H9 (cell line): ENCODE data around the gene MOB3B. TPM values are rescaled to one million over a fixed set of nuclear protein-coding genes. Genes with fewer than 3 reads are reported as not detected.

Experiments used
- DNase-seq: peaks from one replicate; pipeline ENCODE4 v3.0.0-alpha.2; 2017
- H2AFZ ChIP-seq: one replicate; pipeline ENCODE4 v1.6.1; 2013; ENCODE audit warnings: mild to moderate bottlenecking, low read length, control low read depth, moderate library complexity
- H2AK5ac ChIP-seq: 2 replicates; pipeline ENCODE4 v1.6.1; 2013; ENCODE audit warnings: low read length, control low read depth, mixed read lengths; ENCODE audit not compliant: insufficient read length
- H2BK120ac ChIP-seq: one replicate; pipeline ENCODE4 v1.6.1; 2013; ENCODE audit warnings: low read depth, mild to moderate bottlenecking, low read length, control low read depth, inconsistent platforms; ENCODE audit not compliant: poor library complexity, severe bottlenecking
- H2BK12ac ChIP-seq: 2 replicates; pipeline ENCODE4 v1.6.1; 2013; ENCODE audit warnings: low read length, control low read depth, mixed read lengths, low read depth; ENCODE audit not compliant: insufficient read length
- H2BK15ac ChIP-seq: 2 replicates; pipeline ENCODE4 v1.6.1; 2013; ENCODE audit warnings: low read depth, low read length, control low read depth
- H2BK20ac ChIP-seq: one replicate; pipeline ENCODE4 v1.6.1; 2013; ENCODE audit warnings: low read depth, mild to moderate bottlenecking, low read length, control low read depth, inconsistent platforms; ENCODE audit not compliant: poor library complexity, severe bottlenecking
- H2BK5ac ChIP-seq: 2 replicates; pipeline ENCODE4 v1.6.1; 2013; ENCODE audit warnings: low read length, control low read depth, mixed read lengths; ENCODE audit not compliant: insufficient read length
- H3K14ac ChIP-seq: 2 replicates; pipeline ENCODE4 v1.6.1; 2013; ENCODE audit warnings: low read length, control low read depth; ENCODE audit not compliant: insufficient read depth
- H3K18ac ChIP-seq: 2 replicates; pipeline ENCODE4 v1.6.1; 2013; ENCODE audit warnings: low read depth, mild to moderate bottlenecking, mixed read lengths, low read length, control low read depth; ENCODE audit not compliant: insufficient read length
- H3K23ac ChIP-seq: 2 replicates; pipeline ENCODE4 v1.6.1; 2013; ENCODE audit warnings: low read length, control low read depth, mixed read lengths, low read depth; ENCODE audit not compliant: insufficient read length
- H3K23me2 ChIP-seq: 2 replicates; pipeline ENCODE4 v1.6.1; 2013; ENCODE audit warnings: low read depth, mild to moderate bottlenecking, mixed read lengths, low read length, control low read depth; ENCODE audit not compliant: insufficient read length, poor library complexity, severe bottlenecking
- H3K27ac ChIP-seq: 2 replicates; pipeline ENCODE4 v1.5.1; 2013; ENCODE audit warnings: low read length, control low read depth, mixed read lengths, low read depth; ENCODE audit not compliant: insufficient read length
- H3K27me3 ChIP-seq: 2 replicates; pipeline ENCODE4 v1.6.1; 2013; ENCODE audit warnings: low read length, control low read depth, inconsistent platforms; ENCODE audit not compliant: insufficient read depth
- H3K4ac ChIP-seq: 2 replicates; pipeline ENCODE4 v1.6.1; 2013; ENCODE audit warnings: low read depth, mild to moderate bottlenecking, control low read depth, inconsistent platforms, low read length, moderate library complexity
- H3K4me1 ChIP-seq: 2 replicates; pipeline ENCODE4 v1.6.1; 2013; ENCODE audit warnings: low read length, control low read depth, inconsistent platforms; ENCODE audit not compliant: insufficient read depth
- H3K4me2 ChIP-seq: 2 replicates; pipeline ENCODE4 v1.6.1; 2013; ENCODE audit warnings: low read length, control low read depth, mixed read lengths; ENCODE audit not compliant: insufficient read length, insufficient read depth
- H3K56ac ChIP-seq: 2 replicates; pipeline ENCODE4 v1.6.1; 2013; ENCODE audit warnings: low read depth, mild to moderate bottlenecking, mixed read lengths, low read length, control low read depth; ENCODE audit not compliant: insufficient read length
- H3K79me1 ChIP-seq: 2 replicates; pipeline ENCODE4 v1.6.1; 2013; ENCODE audit warnings: low read depth, mild to moderate bottlenecking, moderate library complexity, low read length, control low read depth, inconsistent platforms; ENCODE audit not compliant: insufficient read depth, poor library complexity, severe bottlenecking
- H3K79me2 ChIP-seq: 2 replicates; pipeline ENCODE4 v1.6.1; 2013; ENCODE audit warnings: low read length, control low read depth, inconsistent platforms; ENCODE audit not compliant: insufficient read depth
- H3K9ac ChIP-seq: 2 replicates; pipeline ENCODE4 v1.6.1; 2013; ENCODE audit warnings: low read length, control low read depth, mixed read lengths; ENCODE audit not compliant: insufficient read length; ENCODE audit errors: extremely low read depth
- H3K9me3 ChIP-seq: one replicate; pipeline ENCODE4 v1.6.1; 2013; ENCODE audit warnings: low read depth, low read length, inconsistent platforms; ENCODE audit not compliant: control insufficient read depth
- H3T11ph ChIP-seq: one replicate; pipeline ENCODE4 v1.6.1; 2013; ENCODE audit warnings: mild to moderate bottlenecking, low read length, control low read depth, inconsistent platforms
- H4K20me1 ChIP-seq: one replicate; pipeline ENCODE4 v1.6.1; 2013; ENCODE audit not compliant: control insufficient read depth, insufficient read length, insufficient read depth
- H4K5ac ChIP-seq: 2 replicates; pipeline ENCODE4 v1.6.1; 2013; ENCODE audit warnings: low read depth, mild to moderate bottlenecking, mixed read lengths, low read length, control low read depth; ENCODE audit not compliant: insufficient read length
- H4K8ac ChIP-seq: replicated peaks from 2 replicates; pipeline ENCODE4 v1.6.1; 2013; ENCODE audit warnings: low read length, control low read depth, mixed read lengths, low read depth; ENCODE audit not compliant: insufficient read length
- H4K91ac ChIP-seq: 2 replicates; pipeline ENCODE4 v1.6.1; 2013; ENCODE audit warnings: low read depth, mild to moderate bottlenecking, moderate library complexity, mixed read lengths, low read length, control low read depth; ENCODE audit not compliant: insufficient read length
- H3K27ac Mint-ChIP-seq, 3 experiments: 2 replicates in 2 of 3; 3 replicates in 1 of 3; pipeline ENCODE4 v1.8.0; 2020 to 2021; ENCODE audit warnings: mixed read lengths in 3 of 3, mild to moderate bottlenecking in 1 of 3, moderate library complexity in 1 of 3
- H3K27me3 Mint-ChIP-seq: 2 replicates; pipeline ENCODE4 v1.8.0; 2021; ENCODE audit warnings: low read depth, mild to moderate bottlenecking, moderate library complexity, mixed read lengths
- H3K36me3 Mint-ChIP-seq, 3 experiments: 2 replicates in 2 of 3; 3 replicates in 1 of 3; pipeline ENCODE4 v1.8.0; 2020 to 2021; ENCODE audit warnings: low read depth in 3 of 3, mixed read lengths in 3 of 3; ENCODE audit not compliant: insufficient read depth in 1 of 3
- H3K4me1 Mint-ChIP-seq, 2 experiments: 2 replicates each; pipeline ENCODE4 v1.8.0; 2020; ENCODE audit warnings: mixed read lengths in 2 of 2
- H3K4me3 Mint-ChIP-seq, 2 experiments: 2 replicates in 1 of 2; 3 replicates in 1 of 2; pipeline ENCODE4 v1.8.0; 2020 to 2021; ENCODE audit warnings: mild to moderate bottlenecking in 2 of 2, mixed read lengths in 2 of 2, moderate library complexity in 1 of 2
- H3K9me3 Mint-ChIP-seq, 2 experiments: 2 replicates in 1 of 2; 3 replicates in 1 of 2; pipeline ENCODE4 v1.8.0; 2020; ENCODE audit warnings: mild to moderate bottlenecking in 2 of 2, mixed read lengths in 2 of 2, moderate library complexity in 1 of 2
- CTCF ChIP-seq: fragments of 200-600 bp; sonication (generic); conservative IDR thresholded peaks from 3 replicates; pipeline ENCODE4 v1.8.0; 2021; ENCODE audit warnings: antibody characterized with exemption, mild to moderate bottlenecking
- WGBS: extraction: QIAGEN DNeasy Blood & Tissue Kit; methylation state at CpG from one replicate; pipeline ENCODE4 v1.1.7; 2013; ENCODE audit warnings: missing lambda C conversion rate, low lambda C conversion rate, mixed read lengths; ENCODE audit not compliant: insufficient read length; ENCODE audit errors: extremely low coverage; 5-methylcytosine and 5-hydroxymethylcytosine counted together
- total RNA-seq: library from RNA; stranded (reverse); gene quantifications from 2 replicates; pipeline ENCODE4 v1.2.1, GENCODE V29; 2021

MOB3B gene
- total RNA-seq, 1 experiment from 2014 or later, result 9.8 TPM

GRCh38 chr9:27422279-27422834 is 107.3 kb downstream of the MOB3B start:
- no peaks in the 10 kb centered on the region for H3K27me3 ChIP-seq
- Mint-ChIP-seq H3K27me3 (no peaks in the 10 kb centered on the region), H3K36me3 (peaks cover 0 to 11% (median 9%) of the 10 kb centered on the region in 3 experiments; a peak in 4 of 7 replicates), H3K9me3 (peaks cover 0 to 5% of the 10 kb centered on the region in 2 experiments; a peak in 2 of 5 replicates), H3K4me1 (peaks cover 38 to 52% of the 10 kb centered on the region in 2 experiments), H3K27ac (no peak overlapping the region; a peak in 1 of 7 replicates), H3K4me3 (no peak overlapping the region)
- H3K79me1 ChIP-seq, result no peaks in the 10 kb centered on the region
- no CpG with 5 or more reads among the region's 1 CpG for WGBS
- no peak overlapping the region for H3K18ac ChIP-seq
- no peaks in the 10 kb centered on the region for H3K9me3 ChIP-seq
- no peak overlapping the region for H2BK20ac ChIP-seq
- H3K79me2 ChIP-seq, result no peaks in the 10 kb centered on the region
- H3T11ph ChIP-seq, result no peak overlapping the region
- no peak overlapping the region for H3K23ac ChIP-seq
- H3K56ac ChIP-seq, result no peak overlapping the region
- no peak overlapping the region for H3K9ac ChIP-seq
- no peak overlapping the region for H3K14ac ChIP-seq
- H2BK5ac ChIP-seq, result no peak overlapping the region
- no peak overlapping the region for H2AFZ ChIP-seq
- no peak overlapping the region for H3K4ac ChIP-seq
- no peak overlapping the region for H2AK5ac ChIP-seq
- H4K20me1 ChIP-seq, result no peaks in the 10 kb centered on the region
- TF ChIP-seq CTCF, result no peak
- H4K8ac ChIP-seq, result no peak overlapping the region
- no peak overlapping the region for H2BK120ac ChIP-seq
- no peaks in the 10 kb centered on the region for H3K23me2 ChIP-seq
- H4K5ac ChIP-seq, result no peak overlapping the region
- no peak for DNase-seq
- peaks cover 11% of the 10 kb centered on the region for H3K4me1 ChIP-seq
- H3K4me2 ChIP-seq, result no peak overlapping the region
- no peak overlapping the region for H2BK15ac ChIP-seq
- H4K91ac ChIP-seq, result no peak overlapping the region
- no peak overlapping the region for H2BK12ac ChIP-seq
- no peak overlapping the region for H3K27ac ChIP-seq
